Fibroblast of mammary gland (primary cell): Measurements from ENCODE around the gene KIFC1.

Experiments
- DNase-seq: peaks from one replicate; pipeline ENCODE4 v3.0.0-alpha.2; 2010; ENCODE audit warnings: low read depth
- H3K4me3 ChIP-seq: 2 replicates; pipeline ENCODE4 v1.5.1; 2011; ENCODE audit warnings: low read depth, mild to moderate bottlenecking, low read length, moderate library complexity; ENCODE audit not compliant: control insufficient read depth
- CTCF ChIP-seq: conservative IDR thresholded peaks from 2 replicates; pipeline ENCODE4 v1.5.1; 2011; ENCODE audit warnings: low read depth, low read length, inconsistent platforms; ENCODE audit not compliant: control insufficient read depth, insufficient read depth

The KIFC1 gene

GRCh38 chr6:33421344-33421643 lies 29.7 kb downstream of the KIFC1 start:
- no peak for TF ChIP-seq CTCF
- no peak overlapping the region for H3K4me3 ChIP-seq
- no peak for DNase-seq

GRCh38 chr6:33423777-33424176 lies 32.2 kb downstream of the KIFC1 start:
- TF ChIP-seq CTCF: no peak
- no peak for DNase-seq
- H3K4me3 ChIP-seq: no peak overlapping the region

- no peak for DNase-seq
- peak overlapping the region; percentile 68 for H3K4me3 ChIP-seq
- TF ChIP-seq CTCF: no peak
Measured at GRCh38 chr6:33424855-33425667, 33.4 kb downstream of the KIFC1 start.

GRCh38 chr6:33425668-33426577 lies 34.3 kb downstream of the KIFC1 start:
- DNase-seq: peak; percentile 85
- peak; percentile 63 for TF ChIP-seq CTCF
- peak overlapping the region; percentile 68 for H3K4me3 ChIP-seq

GRCh38 chr6:33426590-33427511 lies 35.2 kb downstream of the KIFC1 start:
- TF ChIP-seq CTCF: no peak
- H3K4me3 ChIP-seq: peak overlapping the region; percentile 68
- DNase-seq: no peak

GRCh38 chr6:33427585-33428223 lies 36.1 kb downstream of the KIFC1 start:
- no peak for TF ChIP-seq CTCF
- H3K4me3 ChIP-seq: peak overlapping the region; percentile 57
- no peak for DNase-seq
